ENCODE measurements around the gene GPN3.
"Not testable (repeated sequence)": the region's sequence is repeated elsewhere in the genome, so short reads cannot be mapped to it uniquely, and the experiment has no call there.

Gene GPN3

DNA sequence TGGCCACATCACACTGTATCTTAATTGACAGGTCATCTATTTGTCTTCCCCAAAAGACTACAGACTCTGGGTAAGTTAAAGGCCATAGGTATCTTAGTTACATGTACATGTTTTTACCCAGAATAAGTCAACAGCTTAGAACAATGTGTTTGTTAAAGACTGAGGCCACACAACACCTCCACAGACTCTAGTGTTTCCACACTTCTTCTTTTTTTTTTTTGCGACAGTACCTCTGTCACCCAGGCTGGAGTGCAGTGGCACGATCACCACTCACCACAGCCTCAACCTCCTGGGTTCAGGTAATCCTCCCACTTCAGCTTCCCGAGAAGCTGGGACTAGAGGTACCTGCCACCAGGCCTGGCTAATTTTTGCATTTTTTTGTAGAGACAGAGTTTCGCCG lies 1.3 kb downstream of the GPN3 start:
- peaks cover 48% of the 10 kb centered on the region for H3K36me3 ChIP-seq (ENCODE audit: control insufficient read depth, low read length)
- H3K4me1 ChIP-seq (ENCODE audit: control insufficient read depth, low read length) = peaks cover 27% of the 10 kb centered on the region
- H3K4me3 ChIP-seq (ENCODE audit: low read length) = peak overlapping the region; percentile 78
- no peaks in the 10 kb centered on the region for H3F3A ChIP-seq (ENCODE audit: control insufficient read depth, insufficient read depth)
- H4K20me1 ChIP-seq (ENCODE audit: control insufficient read depth, insufficient read depth, low read depth, low read length) = no peaks in the 10 kb centered on the region
- H3K27ac ChIP-seq (ENCODE audit: low read depth, low read length) = no peak overlapping the region
- no peaks in the 10 kb centered on the region for H3K9me3 ChIP-seq (ENCODE audit: control insufficient read depth, insufficient read depth, low read length)
- H3K79me2 ChIP-seq (ENCODE audit: control insufficient read depth, low read length) = peaks cover 75% of the 10 kb centered on the region
- H3K4me2 ChIP-seq (ENCODE audit: low read length) = peak overlapping the region; percentile 88
- no peaks in the 10 kb centered on the region for H3K9me2 ChIP-seq (replicated peaks; ENCODE audit: control insufficient read depth, low read length)
- TF ChIP-seq CTCF (IDR thresholded peaks at IDR 0.05; ENCODE audit: low read depth, low read length, poor library complexity, severe bottlenecking) (no peak), EZH2phosphoT487 (IDR thresholded peaks at IDR 0.05; ENCODE audit: borderline replicate concordance, low read length) (no peak)
- no peaks in the 10 kb centered on the region for H3K27me3 ChIP-seq (ENCODE audit: control insufficient read depth, low read length)

DNA sequence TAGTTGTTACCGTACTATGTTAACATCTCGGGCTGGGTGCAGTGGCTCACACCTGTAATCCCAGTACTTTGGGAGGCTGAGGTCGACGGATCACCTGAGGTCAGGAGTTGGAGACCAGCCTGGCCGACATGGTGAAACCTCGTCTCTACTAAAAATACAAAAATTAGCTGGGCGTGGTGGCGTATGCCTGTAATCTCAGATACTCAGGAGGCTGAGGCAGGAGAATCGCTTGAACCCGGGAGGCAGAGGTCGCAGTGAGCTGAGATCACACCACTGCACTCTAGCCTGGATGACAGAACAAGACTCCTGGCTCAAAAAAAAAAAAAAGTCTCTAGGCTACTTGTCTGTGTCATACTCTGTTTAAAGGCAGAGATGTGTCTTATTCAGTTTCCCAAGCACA lies 2.3 kb downstream of the GPN3 start:
- not testable (repeated sequence) for H3K27me3 ChIP-seq (ENCODE audit: control insufficient read depth, low read length); H3K4me2 ChIP-seq (ENCODE audit: low read length); H3F3A ChIP-seq (ENCODE audit: control insufficient read depth, insufficient read depth); H3K9me2 ChIP-seq (replicated peaks; ENCODE audit: control insufficient read depth, low read length); H4K20me1 ChIP-seq (ENCODE audit: control insufficient read depth, insufficient read depth, low read depth, low read length); H3K27ac ChIP-seq (ENCODE audit: low read depth, low read length); H3K4me3 ChIP-seq (ENCODE audit: low read length); H3K9me3 ChIP-seq (ENCODE audit: control insufficient read depth, insufficient read depth, low read length)
- Histone ChIP-seq H3K4me1 (ENCODE audit: control insufficient read depth, low read length) (peaks cover 23% of the 10 kb centered on the region), H3K79me2 (ENCODE audit: control insufficient read depth, low read length) (peaks cover 74% of the 10 kb centered on the region), H3K36me3 (ENCODE audit: control insufficient read depth, low read length) (peaks cover 48% of the 10 kb centered on the region)

GRCh38 chr12:110465024-110465423 lies 3.0 kb downstream of the GPN3 start:
- Histone ChIP-seq H3K27me3 (ENCODE audit: control insufficient read depth, low read length) (no peaks in the 10 kb centered on the region), H3K4me2 (ENCODE audit: low read length) (no peak overlapping the region), H3K79me2 (ENCODE audit: control insufficient read depth, low read length) (peaks cover 66% of the 10 kb centered on the region), H3K9me3 (ENCODE audit: control insufficient read depth, insufficient read depth, low read length) (no peaks in the 10 kb centered on the region), H4K20me1 (ENCODE audit: control insufficient read depth, insufficient read depth, low read depth, low read length) (no peaks in the 10 kb centered on the region), H3K4me3 (ENCODE audit: low read length) (no peak overlapping the region), H3K4me1 (ENCODE audit: control insufficient read depth, low read length) (peaks cover 16% of the 10 kb centered on the region), H3K9me2 (replicated peaks; ENCODE audit: control insufficient read depth, low read length) (no peaks in the 10 kb centered on the region), H3K36me3 (ENCODE audit: control insufficient read depth, low read length) (peaks cover 46% of the 10 kb centered on the region), H3K27ac (ENCODE audit: low read depth, low read length) (no peak overlapping the region), H3F3A (ENCODE audit: control insufficient read depth, insufficient read depth) (no peaks in the 10 kb centered on the region)
- TF ChIP-seq EZH2phosphoT487 (IDR thresholded peaks at IDR 0.05; ENCODE audit: borderline replicate concordance, low read length) = no peak
- no peak for TF ChIP-seq CTCF (IDR thresholded peaks at IDR 0.05; ENCODE audit: low read depth, low read length, poor library complexity, severe bottlenecking)

DNA sequence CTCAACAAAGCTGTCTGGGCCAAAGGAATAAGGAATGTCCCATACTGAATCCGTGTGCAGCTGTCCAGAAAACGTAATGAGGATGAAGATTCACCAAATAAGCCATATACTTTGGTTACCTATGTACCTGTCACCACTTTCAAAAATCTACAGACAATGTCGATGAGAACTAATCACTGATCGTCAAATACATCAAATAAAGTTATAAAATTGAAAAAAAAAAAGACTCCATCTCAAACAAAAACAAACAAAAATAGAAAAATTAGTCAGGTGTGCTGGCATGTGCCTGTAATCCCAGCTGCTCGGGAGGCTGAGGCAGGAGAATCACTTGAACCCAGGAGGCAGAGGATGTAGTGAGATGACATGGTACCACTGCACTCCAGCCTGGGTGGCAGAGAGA lies 6.9 kb downstream of the GPN3 start:
- not testable (repeated sequence) for H3F3A ChIP-seq (ENCODE audit: control insufficient read depth, insufficient read depth); H3K4me2 ChIP-seq (ENCODE audit: low read length); H3K4me3 ChIP-seq (ENCODE audit: low read length); H3K27me3 ChIP-seq (ENCODE audit: control insufficient read depth, low read length); H3K9me3 ChIP-seq (ENCODE audit: control insufficient read depth, insufficient read depth, low read length); H3K9me2 ChIP-seq (replicated peaks; ENCODE audit: control insufficient read depth, low read length); H4K20me1 ChIP-seq (ENCODE audit: control insufficient read depth, insufficient read depth, low read depth, low read length); H3K27ac ChIP-seq (ENCODE audit: low read depth, low read length)
- H3K4me1 ChIP-seq (ENCODE audit: control insufficient read depth, low read length) = peaks cover 24% of the 10 kb centered on the region
- peaks cover 70% of the 10 kb centered on the region for H3K36me3 ChIP-seq (ENCODE audit: control insufficient read depth, low read length)
- H3K79me2 ChIP-seq (ENCODE audit: control insufficient read depth, low read length) = peaks cover 33% of the 10 kb centered on the region
